Measurements from ENCODE around the gene IFNL2. TPM values are rescaled to one million over a fixed set of nuclear protein-coding genes. Genes with fewer than 3 reads are reported as not detected.
"Not testable (repeated sequence)": the region's sequence is repeated elsewhere in the genome, so short reads cannot be mapped to it uniquely, and the experiment has no call there.

The IFNL2 gene
- polyA plus RNA-seq, 4 donors, result not detected

DNA sequence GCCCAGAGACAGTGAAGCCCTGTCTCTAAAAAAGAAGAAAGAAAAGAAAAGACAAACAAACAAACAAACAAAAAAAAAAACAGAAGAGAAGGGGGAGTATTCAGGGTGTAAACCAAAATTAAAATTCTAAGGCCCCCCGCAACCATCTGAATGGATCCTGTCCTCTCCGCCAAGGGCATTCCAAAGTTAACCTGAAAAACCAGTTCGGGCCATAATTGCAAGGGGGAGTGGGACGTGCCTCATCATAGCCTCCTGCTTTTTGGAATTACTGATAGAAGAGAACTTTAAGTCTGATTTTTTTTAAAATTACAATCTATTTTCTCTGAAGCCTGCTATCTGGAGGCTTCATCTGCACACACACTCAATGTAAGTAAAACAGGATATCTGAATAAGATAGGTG lies 5.7 kb upstream of the IFNL2 start:
- no peak for DNase-seq
- no peak for FAIRE-seq
- WGBS, 3 donors, result 86 to 87% (median 86%) methylated on average over 4 of the region's 4 CpGs
- peaks cover 0 to 15% (median 0%) of the 10 kb centered on the region in 3 donors for H3K4me1 ChIP-seq (ENCODE audit: control insufficient read depth in 3 of 3, insufficient read depth in 2 of 3, low read depth in 1 of 3, low read length in 2 of 3)
- H3K4me3 ChIP-seq (ENCODE audit: low read depth in 1 of 3, low read length in 3 of 3), result no peak overlapping the region
- H3K36me3 ChIP-seq (ENCODE audit: control insufficient read depth in 3 of 3, insufficient read depth in 2 of 3, low read depth in 1 of 3, low read length in 3 of 3), result no peaks in the 10 kb centered on the region
- no peak overlapping the region for H3K27ac ChIP-seq (ENCODE audit: low read depth in 1 of 3, low read length in 2 of 3)
- peaks cover 0 to 3% of the 10 kb centered on the region in 2 donors for H3K9me3 ChIP-seq (ENCODE audit: control insufficient read depth in 2 of 2, insufficient read depth in 1 of 2, low read depth in 1 of 2, low read length in 1 of 2)
- H3K27me3 ChIP-seq (ENCODE audit: control insufficient read depth in 3 of 3, insufficient read depth in 3 of 3, low read length in 3 of 3), result peaks cover 9 to 42% (median 38%) of the 10 kb centered on the region in 3 donors

DNA sequence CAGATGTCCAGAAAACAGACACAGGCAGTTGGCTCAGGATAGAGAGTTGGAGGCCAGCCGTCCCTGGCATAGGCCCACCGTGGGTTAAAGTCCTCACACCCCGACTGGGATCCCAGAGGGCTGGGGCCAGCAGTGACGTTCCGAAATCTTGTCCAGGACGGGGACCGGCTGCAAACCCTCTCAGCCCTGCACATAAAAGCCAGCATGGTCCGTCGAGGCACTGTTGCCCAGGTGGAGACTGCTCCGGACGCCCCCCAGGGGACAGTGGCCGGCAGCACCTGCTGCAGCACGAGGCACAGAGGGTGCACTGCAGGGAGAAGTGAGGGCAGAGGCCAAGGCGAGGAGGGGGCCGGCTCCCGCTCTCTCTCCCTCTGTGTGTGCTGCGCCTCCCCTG lies 4.3 kb upstream of the IFNL2 start:
- DNase-seq, result no peak
- Histone ChIP-seq H3K36me3 (ENCODE audit: control insufficient read depth in 3 of 3, insufficient read depth in 2 of 3, low read depth in 1 of 3, low read length in 3 of 3) (no peaks in the 10 kb centered on the region), H3K4me1 (ENCODE audit: control insufficient read depth in 3 of 3, insufficient read depth in 2 of 3, low read depth in 1 of 3, low read length in 2 of 3) (peaks cover 0 to 11% (median 0%) of the 10 kb centered on the region in 3 donors), H3K9me3 (ENCODE audit: control insufficient read depth in 2 of 2, insufficient read depth in 1 of 2, low read depth in 1 of 2, low read length in 1 of 2) (peaks cover 0 to 3% of the 10 kb centered on the region in 2 donors), H3K27me3 (ENCODE audit: control insufficient read depth in 3 of 3, insufficient read depth in 3 of 3, low read length in 3 of 3) (peaks cover 9 to 42% (median 38%) of the 10 kb centered on the region in 3 donors), H3K4me3 (ENCODE audit: low read depth in 1 of 3, low read length in 3 of 3) (no peak overlapping the region), H3K27ac (ENCODE audit: low read depth in 1 of 3, low read length in 2 of 3) (no peak overlapping the region)
- no peak for FAIRE-seq
- 10 to 16% (median 13%) methylated on average over 11 to 17 of the region's 17 CpGs for WGBS, 3 donors

DNA sequence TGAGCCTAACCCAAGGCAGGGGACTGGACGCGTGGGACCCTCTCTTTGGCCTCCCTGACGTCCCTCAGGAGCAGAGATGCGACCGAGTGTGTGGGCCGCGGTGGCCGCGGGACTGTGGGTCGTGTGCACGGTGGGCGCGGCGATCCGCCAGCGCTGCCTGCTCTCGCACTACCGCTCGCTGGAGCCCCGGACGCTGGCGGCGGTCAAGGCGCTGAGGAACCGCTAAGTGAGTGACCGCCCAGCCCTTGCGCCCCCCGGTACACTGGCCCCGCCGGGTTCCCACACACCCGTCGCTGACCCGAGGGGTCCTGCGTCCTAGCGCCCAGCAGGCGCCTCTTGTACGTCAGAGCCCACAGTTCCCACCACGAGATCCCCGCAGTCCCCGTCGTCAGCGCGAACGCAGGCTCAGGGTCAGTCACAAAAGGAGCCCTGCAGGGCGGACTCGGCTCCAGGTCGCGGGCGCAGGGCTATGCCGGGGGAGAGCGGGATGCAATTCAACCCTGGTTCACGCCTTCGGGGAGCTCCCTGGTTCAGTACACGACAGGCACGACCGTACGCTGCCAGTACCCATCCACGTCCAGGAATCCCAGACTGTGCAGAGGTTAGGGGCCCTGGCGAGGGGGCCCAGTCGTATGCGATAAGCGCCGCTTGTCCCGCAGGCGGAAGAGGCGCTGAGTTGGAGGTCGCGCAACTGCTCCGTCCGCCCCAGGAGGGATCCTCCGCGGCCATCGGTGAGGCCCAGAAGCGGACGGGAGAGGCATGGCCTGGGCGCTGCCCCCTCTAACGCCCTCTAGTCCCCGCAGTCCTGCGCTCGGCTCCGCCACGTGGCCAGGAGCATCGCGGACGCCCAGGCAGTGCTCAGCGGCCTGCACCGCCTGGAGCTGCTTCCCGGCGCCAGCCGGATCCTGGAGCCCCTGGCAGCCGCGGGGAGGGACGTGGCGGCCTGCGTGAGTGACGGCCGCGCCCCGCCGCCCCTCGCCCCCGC lies 3.6 kb upstream of the IFNL2 start:
- DNase-seq (no peak), FAIRE-seq (no peak)

GRCh38 chr19:39265321-39265916 lies 2.8 kb upstream of the IFNL2 start:
- no peaks in the 10 kb centered on the region for H3K36me3 ChIP-seq (ENCODE audit: control insufficient read depth in 3 of 3, insufficient read depth in 2 of 3, low read depth in 1 of 3, low read length in 3 of 3)
- H3K4me3 ChIP-seq (ENCODE audit: low read depth in 1 of 3, low read length in 3 of 3), result no peak overlapping the region
- peaks cover 0 to 11% (median 0%) of the 10 kb centered on the region in 3 donors for H3K4me1 ChIP-seq (ENCODE audit: control insufficient read depth in 3 of 3, insufficient read depth in 2 of 3, low read depth in 1 of 3, low read length in 2 of 3)
- 39 to 71% (median 67%) methylated on average over 35 to 39 of the region's 39 CpGs for WGBS, 3 donors
- DNase-seq (no peak), FAIRE-seq (no peak)
- peaks cover 0 to 3% of the 10 kb centered on the region in 2 donors for H3K9me3 ChIP-seq (ENCODE audit: control insufficient read depth in 2 of 2, insufficient read depth in 1 of 2, low read depth in 1 of 2, low read length in 1 of 2)
- no peak overlapping the region for H3K27ac ChIP-seq (ENCODE audit: low read depth in 1 of 3, low read length in 2 of 3)
- H3K27me3 ChIP-seq (ENCODE audit: control insufficient read depth in 3 of 3, insufficient read depth in 3 of 3, low read length in 3 of 3), result peaks cover 9 to 46% (median 38%) of the 10 kb centered on the region in 3 donors

More for the DNA sequence above, 3.6 kb upstream of the IFNL2 start:
- Histone ChIP-seq H3K4me1 (ENCODE audit: control insufficient read depth in 3 of 3, insufficient read depth in 2 of 3, low read depth in 1 of 3, low read length in 2 of 3) (peaks cover 0 to 11% (median 0%) of the 10 kb centered on the region in 3 donors), H3K27ac (ENCODE audit: low read depth in 1 of 3, low read length in 2 of 3) (no peak overlapping the region), H3K27me3 (ENCODE audit: control insufficient read depth in 3 of 3, insufficient read depth in 3 of 3, low read length in 3 of 3) (peaks cover 9 to 42% (median 38%) of the 10 kb centered on the region in 3 donors), H3K36me3 (ENCODE audit: control insufficient read depth in 3 of 3, insufficient read depth in 2 of 3, low read depth in 1 of 3, low read length in 3 of 3) (no peaks in the 10 kb centered on the region), H3K4me3 (ENCODE audit: low read depth in 1 of 3, low read length in 3 of 3) (peak overlapping the region in 1 of 3 donors; percentile 10), H3K9me3 (ENCODE audit: control insufficient read depth in 2 of 2, insufficient read depth in 1 of 2, low read depth in 1 of 2, low read length in 1 of 2) (peaks cover 0 to 3% of the 10 kb centered on the region in 2 donors)
- WGBS, 3 donors, result 5 to 12% (median 8%) methylated on average over 82 to 102 of the region's 102 CpGs

DNA sequence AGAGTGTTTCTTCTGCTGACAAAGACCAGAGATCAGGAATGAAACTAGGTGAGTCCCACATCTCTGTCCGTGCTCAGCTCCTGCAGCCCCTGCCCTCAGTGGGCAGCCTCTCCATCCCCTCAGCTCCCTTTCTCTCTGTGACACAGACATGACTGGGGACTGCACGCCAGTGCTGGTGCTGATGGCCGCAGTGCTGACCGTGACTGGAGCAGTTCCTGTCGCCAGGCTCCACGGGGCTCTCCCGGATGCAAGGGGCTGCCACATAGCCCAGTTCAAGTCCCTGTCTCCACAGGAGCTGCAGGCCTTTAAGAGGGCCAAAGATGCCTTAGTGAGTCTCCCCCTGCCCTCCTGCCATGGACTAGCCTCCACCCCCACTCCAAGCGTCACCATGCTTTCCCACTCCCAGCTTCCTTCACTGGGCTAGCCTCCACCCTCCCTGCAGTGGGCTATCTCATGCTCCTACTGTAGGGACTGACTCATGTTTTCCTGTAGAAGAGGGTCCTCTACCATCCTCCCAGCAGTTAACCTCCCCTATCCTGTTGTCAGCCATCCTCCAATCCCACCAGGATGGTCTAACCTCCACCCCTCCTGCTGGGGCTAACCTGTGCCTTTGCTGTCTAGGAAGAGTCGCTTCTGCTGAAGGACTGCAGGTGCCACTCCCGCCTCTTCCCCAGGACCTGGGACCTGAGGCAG lies 481 bp downstream of the IFNL2 start:
- 79 to 87% (median 80%) methylated on average over 7 to 10 of the region's 10 CpGs for WGBS, 3 donors

DNA sequence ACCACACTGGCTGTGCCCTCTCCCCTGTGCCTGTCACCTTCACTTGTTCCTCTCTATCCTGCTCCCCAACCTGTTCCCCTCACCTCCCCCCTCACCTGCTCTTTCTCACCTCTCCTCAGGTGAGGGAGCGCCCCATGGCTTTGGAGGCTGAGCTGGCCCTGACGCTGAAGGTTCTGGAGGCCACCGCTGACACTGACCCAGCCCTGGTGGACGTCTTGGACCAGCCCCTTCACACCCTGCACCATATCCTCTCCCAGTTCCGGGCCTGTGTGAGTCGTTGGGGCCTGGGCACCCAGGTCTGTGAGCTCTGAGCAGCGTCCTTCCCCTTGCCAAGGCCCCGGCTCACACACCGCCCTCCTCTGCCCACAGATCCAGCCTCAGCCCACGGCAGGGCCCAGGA lies 1.2 kb downstream of the IFNL2 start:
- H3K27ac ChIP-seq (ENCODE audit: low read depth in 1 of 3, low read length in 2 of 3); H3K4me1 ChIP-seq (ENCODE audit: control insufficient read depth in 3 of 3, insufficient read depth in 2 of 3, low read depth in 1 of 3, low read length in 2 of 3); H3K9me3 ChIP-seq (ENCODE audit: control insufficient read depth in 2 of 2, insufficient read depth in 1 of 2, low read depth in 1 of 2, low read length in 1 of 2); DNase-seq; H3K36me3 ChIP-seq (ENCODE audit: control insufficient read depth in 3 of 3, insufficient read depth in 2 of 3, low read depth in 1 of 3, low read length in 3 of 3); FAIRE-seq; H3K4me3 ChIP-seq (ENCODE audit: low read depth in 1 of 3, low read length in 3 of 3): not testable (repeated sequence)
- peaks cover 9 to 24% (median 16%) of the 10 kb centered on the region in 3 donors for H3K27me3 ChIP-seq (ENCODE audit: control insufficient read depth in 3 of 3, insufficient read depth in 3 of 3, low read length in 3 of 3)
- WGBS, 3 donors, result 73 to 83% (median 81%) methylated on average over 8 to 10 of the region's 10 CpGs

More for the DNA sequence above, 481 bp downstream of the IFNL2 start:
- DNase-seq; H3K36me3 ChIP-seq (ENCODE audit: control insufficient read depth in 3 of 3, insufficient read depth in 2 of 3, low read depth in 1 of 3, low read length in 3 of 3); H3K4me3 ChIP-seq (ENCODE audit: low read depth in 1 of 3, low read length in 3 of 3); H3K9me3 ChIP-seq (ENCODE audit: control insufficient read depth in 2 of 2, insufficient read depth in 1 of 2, low read depth in 1 of 2, low read length in 1 of 2); H3K27ac ChIP-seq (ENCODE audit: low read depth in 1 of 3, low read length in 2 of 3); FAIRE-seq: not testable (repeated sequence)
- H3K27me3 ChIP-seq (ENCODE audit: control insufficient read depth in 3 of 3, insufficient read depth in 3 of 3, low read length in 3 of 3), result peaks cover 9 to 31% (median 22%) of the 10 kb centered on the region in 3 donors
- H3K4me1 ChIP-seq (ENCODE audit: control insufficient read depth in 3 of 3, insufficient read depth in 2 of 3, low read depth in 1 of 3, low read length in 2 of 3), result peaks cover 0 to 11% (median 0%) of the 10 kb centered on the region in 3 donors

GRCh38 chr19:39270036-39270871 lies 2.1 kb downstream of the IFNL2 start:
- H3K36me3 ChIP-seq (ENCODE audit: control insufficient read depth in 3 of 3, insufficient read depth in 2 of 3, low read depth in 1 of 3, low read length in 3 of 3), result no peaks in the 10 kb centered on the region
- H3K27ac ChIP-seq (ENCODE audit: low read depth in 1 of 3, low read length in 2 of 3), result no peak overlapping the region
- peaks cover 0 to 3% of the 10 kb centered on the region in 2 donors for H3K9me3 ChIP-seq (ENCODE audit: control insufficient read depth in 2 of 2, insufficient read depth in 1 of 2, low read depth in 1 of 2, low read length in 1 of 2)
- 74 to 84% (median 75%) methylated on average over 9 of the region's 9 CpGs for WGBS, 3 donors
- H3K4me1 ChIP-seq (ENCODE audit: control insufficient read depth in 3 of 3, insufficient read depth in 2 of 3, low read depth in 1 of 3, low read length in 2 of 3), result no peaks in the 10 kb centered on the region
- H3K4me3 ChIP-seq (ENCODE audit: low read depth in 1 of 3, low read length in 3 of 3), result no peak overlapping the region
- FAIRE-seq (no peak), DNase-seq (no peak)
- H3K27me3 ChIP-seq (ENCODE audit: control insufficient read depth in 3 of 3, insufficient read depth in 3 of 3, low read length in 3 of 3), result peaks cover under 1 to 19% (median 7%) of the 10 kb centered on the region in 3 donors
